Ovary (tissue), 9 donors: ENCODE results near the gene GALNT17. TPM values are rescaled to one million over a fixed set of nuclear protein-coding genes. Genes with fewer than 3 reads are reported as not detected.

Experiments
- DNase-seq, 5 donors: peaks; one replicate each; pipeline ENCODE4 v3.0.0-alpha.2; 2019 to 2020
- H3K27ac ChIP-seq, 2 donors: fragments of 200-600 bp; one replicate each; pipeline versions ENCODE4 v1.5.1 to v1.8.0; 2019 to 2022
- H3K27me3 ChIP-seq: fragments of 200-600 bp; one replicate; pipeline ENCODE4 v1.8.0; 2022
- H3K36me3 ChIP-seq: fragments of 200-600 bp; sonication (generic); one replicate; pipeline ENCODE4 v1.5.1; 2019
- H3K4me1 ChIP-seq: one replicate; pipeline ENCODE4 v1.8.1; 2013; ENCODE audit warnings: mild to moderate bottlenecking, moderate library complexity; ENCODE audit not compliant: insufficient read depth
- H3K4me3 ChIP-seq: fragments of 200-600 bp; sonication (generic); one replicate; pipeline ENCODE4 v1.5.1; 2017
- H3K9me3 ChIP-seq, 2 donors: fragments of 200-600 bp in 1 of 2; sonication (generic) in 1 of 2; one replicate each; pipeline versions ENCODE4 v1.5.1 to v1.8.1; 2013 to 2019; ENCODE audit warnings: mild to moderate bottlenecking in 1 of 2, moderate library complexity in 1 of 2
- EP300 ChIP-seq: sonication (generic); formaldehyde crosslinking; IDR thresholded peaks from one replicate; pipeline ENCODE4 v1.6.1; 2017; ENCODE audit warnings: antibody characterized with exemption
- POLR2A ChIP-seq: fragments of 450-650 bp; IDR thresholded peaks from one replicate; pipeline ENCODE4 v1.6.1; 2017; ENCODE audit warnings: antibody characterized with exemption, mild to moderate bottlenecking, moderate library complexity
- WGBS, 3 donors: extraction: QIAGEN DNeasy Blood & Tissue Kit in 1 of 3; methylation state at CpG; one replicate each; pipeline versions ENCODE4 v1.1.5 to v1.1.7; 2013 to 2017; 5-methylcytosine and 5-hydroxymethylcytosine counted together
- intact Hi-C, 4 donors: fragments of 100-400 bp; cut with DNase I; formaldehyde crosslinking; loops; one replicate each; pipeline versions ENCODE4 v1.11.0 to v1.15.1; 2022 to 2023
- polyA plus RNA-seq, 2 donors: library from polyadenylated mRNA; stranded (reverse); fragments of 200-250 nt in 1 of 2; fragments of 350-450 nt in 1 of 2; fragmentation: Illumina TruSeq in 1 of 2; extraction: RNeasy Lipid Tissue Mini Kit (QIAGEN cat#74804) in 1 of 2; gene quantifications; one replicate each; pipeline ENCODE4 v1.2.3, GENCODE V29; 2013 to 2014
- total RNA-seq, 7 donors: library from RNA; depleted of rRNA in 2 of 7; stranded (reverse); fragments of >200 nt in 2 of 7; fragmentation: NEBNext Ultra II Directional in 3 of 7; extraction: Animal tissue kit (Norgen Biotek cat#: 25700) in 3 of 7; gene quantifications; one replicate each; pipeline versions ENCODE4 v1.1.0 to v1.2.4, GENCODE V29; 2016 to 2023
- TF ChIP-seq, protein P1 (sequence below), 3 donors: fragments of 450-650 bp in 2 of 3; fragments of 200-600 bp in 1 of 3; IDR thresholded peaks; one replicate each; pipeline versions ENCODE4 v1.5.1 to v1.8.0; 2016 to 2022; ENCODE audit warnings: antibody characterized with exemption in 3 of 3, mild to moderate bottlenecking in 1 of 3
- donor health status: DM: no; HTN: no; CAD: no; lungs with moderate emphysema.
- donor health status: DM: no; HTN: no; CAD: no.
- donor health status: Bipolar disorder and iron deficiency.
- donor health status: DM: yes; HTN: yes; CAD: no.
- donor health status: DM: no; HTN: no; CAD: no.
- donor health status: DM: yes; HTN: yes; CAD: no.

Gene GALNT17
- total and polyA plus RNA-seq, 9 donors, result 13.4 to 90.1 (median 57.1) TPM

DNA sequence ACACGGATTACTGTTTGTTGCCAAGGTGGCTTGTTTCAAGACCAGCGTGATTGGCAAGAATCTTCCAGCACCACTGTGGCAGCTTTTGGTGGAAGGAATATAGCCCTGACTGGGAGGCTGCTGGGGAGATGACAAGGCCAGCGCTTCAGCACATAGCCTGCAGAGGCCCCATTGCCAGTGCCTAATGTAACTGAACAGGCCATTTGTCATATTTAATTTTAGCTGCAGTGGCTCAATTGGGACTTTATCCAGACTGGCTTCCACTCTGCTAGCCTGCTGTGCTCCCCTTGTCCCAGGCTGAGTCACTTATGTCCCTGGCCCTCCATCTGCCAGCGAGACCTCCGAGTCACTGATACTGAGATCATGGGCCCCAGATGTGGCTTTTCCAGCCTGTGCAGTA is 483.1 kb downstream of the GALNT17 start:
- H3K27ac ChIP-seq, result no peak overlapping the region
- no peaks in the 10 kb centered on the region for H3K9me3 ChIP-seq
- no peaks in the 10 kb centered on the region for H3K36me3 ChIP-seq
- no peak for DNase-seq
- intact Hi-C loops, result no loop called here
- TF ChIP-seq EP300 (no peak), POLR2A (no peak)
- TF ChIP-seq, protein P1, sequence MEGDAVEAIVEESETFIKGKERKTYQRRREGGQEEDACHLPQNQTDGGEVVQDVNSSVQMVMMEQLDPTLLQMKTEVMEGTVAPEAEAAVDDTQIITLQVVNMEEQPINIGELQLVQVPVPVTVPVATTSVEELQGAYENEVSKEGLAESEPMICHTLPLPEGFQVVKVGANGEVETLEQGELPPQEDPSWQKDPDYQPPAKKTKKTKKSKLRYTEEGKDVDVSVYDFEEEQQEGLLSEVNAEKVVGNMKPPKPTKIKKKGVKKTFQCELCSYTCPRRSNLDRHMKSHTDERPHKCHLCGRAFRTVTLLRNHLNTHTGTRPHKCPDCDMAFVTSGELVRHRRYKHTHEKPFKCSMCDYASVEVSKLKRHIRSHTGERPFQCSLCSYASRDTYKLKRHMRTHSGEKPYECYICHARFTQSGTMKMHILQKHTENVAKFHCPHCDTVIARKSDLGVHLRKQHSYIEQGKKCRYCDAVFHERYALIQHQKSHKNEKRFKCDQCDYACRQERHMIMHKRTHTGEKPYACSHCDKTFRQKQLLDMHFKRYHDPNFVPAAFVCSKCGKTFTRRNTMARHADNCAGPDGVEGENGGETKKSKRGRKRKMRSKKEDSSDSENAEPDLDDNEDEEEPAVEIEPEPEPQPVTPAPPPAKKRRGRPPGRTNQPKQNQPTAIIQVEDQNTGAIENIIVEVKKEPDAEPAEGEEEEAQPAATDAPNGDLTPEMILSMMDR (IDR thresholded peaks at IDR 0.05), result no peak
- no peaks in the 10 kb centered on the region for H3K27me3 ChIP-seq
- peaks cover 8% of the 10 kb centered on the region for H3K4me1 ChIP-seq
- H3K4me3 ChIP-seq, result no peak overlapping the region
- WGBS, 3 donors, result 66 to 75% (median 66%) methylated on average over 5 of the region's 5 CpGs

DNA sequence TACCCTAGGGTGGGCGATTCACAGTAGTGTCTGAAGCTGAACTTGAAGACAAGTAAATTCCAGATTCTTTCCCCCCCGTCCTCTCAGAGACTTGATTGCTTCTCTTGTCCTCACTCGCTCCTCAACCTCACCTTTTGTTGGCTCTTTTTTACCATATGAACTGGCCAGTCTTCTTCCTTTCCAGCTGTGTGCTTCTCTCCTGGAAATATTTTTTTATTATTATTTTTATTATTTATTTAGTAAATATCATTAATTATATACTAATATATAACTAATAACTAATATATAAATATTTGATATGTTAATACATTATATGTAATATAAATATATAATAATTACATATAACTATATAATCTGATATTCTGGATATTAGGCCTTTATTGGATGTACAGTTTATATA is 484.3 kb downstream of the GALNT17 start:
- Histone ChIP-seq H3K4me1 (peaks cover 8% of the 10 kb centered on the region), H3K4me3 (no peak overlapping the region), H3K9me3 (no peaks in the 10 kb centered on the region), H3K36me3 (no peaks in the 10 kb centered on the region), H3K27me3 (no peaks in the 10 kb centered on the region), H3K27ac (no peak overlapping the region)
- WGBS, 3 donors, result 96 to 99% (median 99%) methylated on average over 3 of the region's 3 CpGs
- DNase-seq, result no peak
- intact Hi-C loops, result no loop called here
- TF ChIP-seq POLR2A, result no peak
- TF ChIP-seq, protein P1 (IDR thresholded peaks at IDR 0.05), result no peak

DNA sequence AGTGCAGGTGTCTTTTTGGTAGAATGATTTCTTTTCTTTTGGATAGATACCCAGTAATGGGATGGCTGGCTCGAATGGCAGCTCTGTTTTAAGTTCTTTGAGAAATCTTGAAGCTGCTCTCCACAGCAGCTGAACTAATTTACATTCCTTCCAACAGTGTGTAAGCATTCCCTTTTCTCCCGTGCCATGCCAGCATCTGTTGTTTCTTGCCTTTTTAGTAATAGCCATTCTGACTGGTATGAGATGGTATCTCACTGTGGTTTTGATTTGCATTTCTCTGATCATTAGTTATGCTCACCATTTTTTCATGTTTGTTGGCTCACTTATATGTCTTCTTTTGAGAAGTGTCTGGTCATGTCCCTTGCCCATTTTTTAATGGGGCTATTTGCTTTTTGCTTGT is 486.3 kb downstream of the GALNT17 start:
- Histone ChIP-seq H3K36me3 (no peaks in the 10 kb centered on the region), H3K4me3 (no peak overlapping the region), H3K9me3 (no peaks in the 10 kb centered on the region), H3K27ac (no peak overlapping the region), H3K4me1 (peaks cover 3% of the 10 kb centered on the region), H3K27me3 (no peaks in the 10 kb centered on the region)
- no peak for DNase-seq
- intact Hi-C loops, result no loop called here
- WGBS, 3 donors, result 36 to 59% (median 45%) methylated on average over 2 of the region's 2 CpGs
- TF ChIP-seq POLR2A (no peak), EP300 (no peak)
- TF ChIP-seq, protein P1 (IDR thresholded peaks at IDR 0.05), result no peak

DNA sequence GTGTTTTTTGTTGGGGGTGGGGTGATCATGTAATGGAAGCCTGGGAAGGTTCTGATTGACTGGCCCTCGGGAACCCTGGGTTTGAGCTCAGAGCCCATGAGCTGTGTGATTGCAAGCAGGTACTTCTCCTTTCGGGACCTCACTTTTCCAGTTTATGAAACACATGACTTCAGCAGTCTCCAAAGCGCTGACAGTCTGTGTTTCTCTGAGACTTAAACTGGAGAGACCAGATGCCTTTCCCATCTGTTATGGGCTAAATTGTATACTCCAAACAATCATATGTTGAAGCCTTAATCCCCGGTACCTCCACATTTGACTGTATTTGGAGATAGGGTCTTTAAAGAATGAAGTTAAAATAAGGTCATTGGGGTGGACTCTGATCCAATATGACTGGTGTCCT is 493.6 kb downstream of the GALNT17 start:
- WGBS, 3 donors, result 94 to 95% (median 95%) methylated on average over 4 of the region's 4 CpGs
- no peak for TF ChIP-seq POLR2A
- no peak for TF ChIP-seq EP300
- TF ChIP-seq, protein P1 (IDR thresholded peaks at IDR 0.05), result no peak
- peaks cover 1% of the 10 kb centered on the region for H3K4me1 ChIP-seq
- no peak overlapping the region for H3K4me3 ChIP-seq
- DNase-seq, result no peak
- no peak overlapping the region for H3K27ac ChIP-seq
- intact Hi-C loops, result no loop called here
- no peaks in the 10 kb centered on the region for H3K27me3 ChIP-seq
- H3K9me3 ChIP-seq, result no peaks in the 10 kb centered on the region
- no peaks in the 10 kb centered on the region for H3K36me3 ChIP-seq

DNA sequence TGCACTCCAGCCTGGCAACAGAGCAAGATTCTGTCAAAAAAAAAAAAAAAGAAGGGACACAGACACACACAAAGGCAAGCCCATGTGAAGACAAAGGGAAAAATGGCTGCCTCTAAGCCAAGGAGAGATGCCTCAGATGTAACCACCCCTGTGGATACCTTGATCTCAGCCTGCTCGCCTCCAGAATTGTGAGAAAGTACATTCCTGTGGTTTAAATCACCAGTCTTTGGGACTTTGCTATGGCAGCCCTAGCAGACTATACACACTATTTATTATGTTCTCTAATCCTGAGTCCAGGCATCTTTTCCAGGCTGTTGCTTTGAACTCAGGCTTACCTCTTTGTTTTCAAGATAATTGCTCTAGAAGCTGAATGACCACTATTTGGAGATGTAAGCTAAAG is 494.3 kb downstream of the GALNT17 start:
- H3K9me3 ChIP-seq, result no peaks in the 10 kb centered on the region
- H3K27ac ChIP-seq, result no peak overlapping the region
- H3K36me3 ChIP-seq, result no peaks in the 10 kb centered on the region
- intact Hi-C loops, result no loop called here
- no peak overlapping the region for H3K4me3 ChIP-seq
- TF ChIP-seq POLR2A, result no peak
- TF ChIP-seq, protein P1 (IDR thresholded peaks at IDR 0.05), result no peak
- TF ChIP-seq EP300, result no peak
- DNase-seq, result no peak
- H3K4me1 ChIP-seq, result peaks cover 1% of the 10 kb centered on the region
- no peaks in the 10 kb centered on the region for H3K27me3 ChIP-seq
- 54 to 86% (median 71%) methylated on average over 1 of the region's 1 CpG for WGBS, 3 donors
